Measurements from ENCODE around the gene ADD1.

Gene ADD1

DNA sequence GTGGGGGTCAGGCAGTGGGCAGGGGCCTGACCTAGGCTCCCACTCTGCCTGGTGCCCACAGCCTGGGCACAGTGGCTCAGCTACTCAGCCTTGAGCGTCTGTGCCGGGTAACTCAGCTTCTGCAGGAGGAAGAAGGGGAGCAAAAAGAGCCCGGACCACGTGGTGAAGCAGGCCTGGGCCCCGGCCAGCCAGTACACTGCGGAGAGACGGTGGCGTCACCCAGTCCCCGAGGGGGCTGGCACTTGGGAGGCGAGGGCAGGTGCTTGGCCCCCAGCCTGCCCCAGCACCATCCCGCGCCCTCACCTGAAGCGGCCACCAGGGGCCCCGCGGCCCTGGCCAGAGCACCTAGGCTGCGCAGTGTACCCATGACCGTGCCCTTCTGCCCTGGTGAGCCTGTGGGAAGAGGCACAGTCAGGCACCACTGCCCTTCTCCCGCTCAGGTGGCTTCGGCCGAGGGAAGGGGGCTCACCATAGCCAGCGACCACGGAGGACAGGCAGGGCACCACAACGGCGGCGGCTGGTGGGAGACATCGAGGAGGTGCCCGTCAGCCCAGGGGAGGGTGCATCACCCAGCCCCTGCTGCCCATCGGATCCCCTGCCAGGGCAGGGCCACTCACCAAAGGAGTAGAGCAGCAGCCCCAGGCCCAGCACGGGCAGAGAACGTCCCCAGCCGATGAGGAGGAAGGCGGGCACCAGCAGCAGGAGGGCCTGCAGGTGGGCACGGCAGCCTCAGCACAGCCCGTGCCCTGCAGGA is 87.3 kb downstream of the ADD1 start:
- TF ChIP-seq, protein P1, sequence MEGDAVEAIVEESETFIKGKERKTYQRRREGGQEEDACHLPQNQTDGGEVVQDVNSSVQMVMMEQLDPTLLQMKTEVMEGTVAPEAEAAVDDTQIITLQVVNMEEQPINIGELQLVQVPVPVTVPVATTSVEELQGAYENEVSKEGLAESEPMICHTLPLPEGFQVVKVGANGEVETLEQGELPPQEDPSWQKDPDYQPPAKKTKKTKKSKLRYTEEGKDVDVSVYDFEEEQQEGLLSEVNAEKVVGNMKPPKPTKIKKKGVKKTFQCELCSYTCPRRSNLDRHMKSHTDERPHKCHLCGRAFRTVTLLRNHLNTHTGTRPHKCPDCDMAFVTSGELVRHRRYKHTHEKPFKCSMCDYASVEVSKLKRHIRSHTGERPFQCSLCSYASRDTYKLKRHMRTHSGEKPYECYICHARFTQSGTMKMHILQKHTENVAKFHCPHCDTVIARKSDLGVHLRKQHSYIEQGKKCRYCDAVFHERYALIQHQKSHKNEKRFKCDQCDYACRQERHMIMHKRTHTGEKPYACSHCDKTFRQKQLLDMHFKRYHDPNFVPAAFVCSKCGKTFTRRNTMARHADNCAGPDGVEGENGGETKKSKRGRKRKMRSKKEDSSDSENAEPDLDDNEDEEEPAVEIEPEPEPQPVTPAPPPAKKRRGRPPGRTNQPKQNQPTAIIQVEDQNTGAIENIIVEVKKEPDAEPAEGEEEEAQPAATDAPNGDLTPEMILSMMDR (IDR thresholded peaks at IDR 0.05; ENCODE audit: control extremely low read depth, extremely low read depth, low read depth, missing control alignments) = no peak
- CTCF ChIA-PET = interaction anchor here (0.7 to 1.3 kb wide), 2 partner anchors 7 to 17 kb away, joined by 3 read pairs; no protein-coding TSS in a partner anchor
- DNase-seq (ENCODE audit: extremely low spot score) = no peak
- POLR2A ChIA-PET = no interaction called here

DNA sequence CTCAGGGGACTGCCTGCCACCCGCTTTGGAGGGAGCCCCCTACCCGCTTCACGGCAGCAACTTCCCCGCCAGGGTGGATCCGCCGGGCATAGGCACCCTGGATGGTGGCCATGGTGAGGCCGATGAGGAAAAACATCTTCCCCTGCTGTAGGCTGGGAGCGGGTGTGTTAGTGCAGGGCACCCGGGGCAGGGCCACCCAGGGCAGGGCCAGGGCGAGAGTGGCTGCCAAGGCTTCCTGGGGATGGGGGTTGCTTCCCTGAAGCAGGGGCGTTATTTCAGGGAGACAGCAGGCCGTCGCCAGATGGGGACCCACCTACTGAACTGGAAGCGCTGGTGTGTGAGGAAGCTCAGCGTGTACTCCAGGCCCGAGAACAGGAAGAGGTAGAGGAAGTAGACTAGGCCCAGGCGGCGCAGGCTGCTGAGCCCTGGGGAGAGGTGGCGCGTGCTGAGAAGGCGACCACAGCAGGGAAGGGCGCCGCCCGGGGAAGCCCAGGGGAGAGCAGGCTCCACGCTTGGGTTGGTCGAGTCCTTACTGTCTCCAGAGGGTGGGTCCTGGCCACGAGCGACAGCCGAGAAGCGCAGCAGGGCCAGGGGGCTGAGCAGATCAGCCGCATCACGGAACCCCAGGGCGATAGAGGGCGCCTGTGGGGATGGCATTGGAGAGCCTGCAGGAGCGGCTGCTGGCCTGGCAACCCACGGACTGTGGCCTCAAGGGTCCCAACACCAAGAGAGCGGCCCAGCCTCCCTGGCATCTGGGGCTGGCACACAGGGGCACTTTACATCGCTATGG is 88.1 kb downstream of the ADD1 start:
- TF ChIP-seq, protein P1 (IDR thresholded peaks at IDR 0.05; ENCODE audit: control extremely low read depth, extremely low read depth, low read depth, missing control alignments) = peak; percentile 57
- DNase-seq (ENCODE audit: extremely low spot score) = peak; percentile 76
- POLR2A ChIA-PET = no interaction called here
- CTCF ChIA-PET = interaction anchor here (0.7 to 1.3 kb wide), 2 partner anchors 8 to 17 kb away, joined by 3 read pairs; no protein-coding TSS in a partner anchor

DNA sequence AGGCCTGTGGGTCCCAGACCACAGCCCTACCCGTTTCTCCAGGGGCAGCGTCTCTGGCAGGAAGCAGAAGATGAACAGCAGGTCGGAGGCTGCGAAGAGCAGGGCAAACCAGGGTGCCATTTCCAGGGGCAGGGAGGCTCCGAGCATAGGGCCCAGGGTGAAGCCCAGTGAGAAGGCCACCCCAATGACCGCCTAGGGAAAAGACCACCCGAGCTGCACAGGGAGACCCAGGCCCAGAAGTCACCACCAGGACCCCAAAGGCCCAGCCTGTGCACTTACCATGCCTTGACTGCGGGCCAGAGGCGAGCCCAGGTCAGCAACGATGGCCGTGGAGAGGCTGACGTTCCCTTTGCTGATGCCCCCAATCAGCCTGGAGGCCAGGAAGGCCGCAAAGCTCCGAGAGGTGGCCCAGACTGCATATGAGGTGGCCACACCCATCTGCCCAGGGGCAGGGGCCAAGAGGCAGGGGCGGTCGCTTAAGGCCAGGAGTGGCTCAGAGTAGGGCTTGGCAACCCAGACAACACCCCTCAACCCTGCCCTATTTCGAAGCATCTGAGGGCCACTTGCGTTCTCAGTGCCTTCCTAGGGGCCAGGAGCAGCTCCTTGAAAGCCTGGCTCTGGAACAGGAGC is 88.8 kb downstream of the ADD1 start:
- TF ChIP-seq, protein P1 (IDR thresholded peaks at IDR 0.05; ENCODE audit: control extremely low read depth, extremely low read depth, low read depth, missing control alignments) = no peak
- POLR2A ChIA-PET = no interaction called here
- DNase-seq (ENCODE audit: extremely low spot score) = no peak
- CTCF ChIA-PET = interaction anchor here (1.3 kb wide), 1 partner anchor 9 kb away, joined by 3 read pairs; no protein-coding TSS in a partner anchor

DNA sequence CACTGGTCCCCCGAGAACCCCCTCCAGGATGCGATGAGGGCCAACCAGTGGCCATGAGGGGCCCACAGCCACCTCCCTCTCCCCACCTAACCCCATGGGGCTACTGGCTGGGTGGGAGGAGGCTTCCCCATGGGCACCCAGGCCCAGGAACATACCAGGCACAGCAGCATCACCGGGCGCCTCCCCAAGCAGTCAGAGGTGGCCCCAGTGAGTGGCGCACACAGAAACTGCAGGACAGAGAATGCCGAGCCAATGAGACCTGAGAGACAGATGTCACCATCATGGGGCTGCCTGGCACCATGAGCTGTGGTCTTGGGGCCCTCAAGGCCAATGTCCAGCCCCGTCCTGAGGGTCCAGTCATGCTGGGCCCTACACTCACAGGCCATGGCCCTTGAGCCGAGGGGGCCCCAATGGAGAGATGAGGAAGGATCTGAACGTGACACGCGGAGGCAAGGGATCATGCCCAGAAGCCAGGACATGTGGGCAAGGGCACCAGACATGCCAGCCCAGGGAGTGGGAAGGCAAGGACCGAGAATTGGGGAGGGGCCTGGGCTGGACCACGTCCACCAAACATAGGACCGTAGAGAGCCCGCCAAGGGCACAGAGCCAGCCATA is 89.4 kb downstream of the ADD1 start:
- DNase-seq (ENCODE audit: extremely low spot score) = no peak
- POLR2A ChIA-PET = no interaction called here
- TF ChIP-seq, protein P1 (IDR thresholded peaks at IDR 0.05; ENCODE audit: control extremely low read depth, extremely low read depth, low read depth, missing control alignments) = no peak
- CTCF ChIA-PET = no interaction called here

DNA sequence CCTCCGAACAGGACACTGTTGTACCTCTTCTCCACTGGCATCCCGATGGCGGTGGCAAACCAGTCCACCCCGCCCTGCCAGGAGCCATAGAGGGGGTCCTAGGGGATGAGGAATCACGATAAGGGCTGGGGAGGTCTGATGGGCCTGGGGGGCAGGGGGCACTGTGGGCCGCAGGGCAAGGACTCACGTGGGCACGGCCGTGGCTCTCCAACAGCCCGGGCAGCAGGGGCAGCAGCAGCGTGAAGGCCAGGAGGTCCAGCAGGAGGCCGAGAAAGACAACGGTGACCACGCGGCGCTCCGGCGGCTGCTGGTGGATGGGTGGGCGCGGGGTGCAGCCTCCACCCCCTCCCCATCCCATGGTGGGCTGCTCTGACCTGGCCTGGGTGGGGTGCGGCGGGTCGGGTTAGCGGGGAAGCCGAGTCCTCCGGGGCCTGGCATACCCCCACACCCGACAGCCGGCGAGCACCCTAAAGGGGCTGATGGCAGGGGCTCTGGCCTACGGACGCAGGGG is 90.0 kb downstream of the ADD1 start:
- TF ChIP-seq, protein P1 (IDR thresholded peaks at IDR 0.05; ENCODE audit: control extremely low read depth, extremely low read depth, low read depth, missing control alignments) = no peak
- POLR2A ChIA-PET = no interaction called here
- CTCF ChIA-PET = no interaction called here
- DNase-seq (ENCODE audit: extremely low spot score) = no peak

Measured in GM10248 (cell line).